D721Med (cell line): Measurements from ENCODE around the gene ZSCAN23.
"Not testable (repeated sequence)": the region's sequence is repeated elsewhere in the genome, so short reads cannot be mapped to it uniquely, and the experiment has no call there.

Source experiments
- DNase-seq: peaks from one replicate; pipeline ENCODE4 v3.0.0; 2011; ENCODE audit warnings: low spot score; ENCODE audit not compliant: insufficient read length
- FAIRE-seq: peaks from 2 replicates; lab custom pipeline; 2011; peaks lifted over from hg19 to GRCh38; lab: Jason Lieb, UNC
- CTCF ChIP-seq: IDR thresholded peaks from 2 replicates; pipeline ENCODE4 v1.5.1; 2012; ENCODE audit warnings: mild to moderate bottlenecking, control low read depth; ENCODE audit not compliant: insufficient read depth; ENCODE audit errors: missing control alignments

The ZSCAN23 gene

GRCh38 chr6:28486533-28486932, 43.2 kb upstream of the ZSCAN23 start:
- DNase-seq, result no peak
- no peak for TF ChIP-seq CTCF
- FAIRE-seq, result no peak

GRCh38 chr6:28485482-28485881, 42.2 kb upstream of the ZSCAN23 start:
- DNase-seq (no peak), FAIRE-seq (no peak)
- TF ChIP-seq CTCF, result no peak

GRCh38 chr6:28480253-28480932, 37.1 kb upstream of the ZSCAN23 start:
- DNase-seq (no peak), FAIRE-seq (no peak)
- TF ChIP-seq CTCF, result no peak

DNA sequence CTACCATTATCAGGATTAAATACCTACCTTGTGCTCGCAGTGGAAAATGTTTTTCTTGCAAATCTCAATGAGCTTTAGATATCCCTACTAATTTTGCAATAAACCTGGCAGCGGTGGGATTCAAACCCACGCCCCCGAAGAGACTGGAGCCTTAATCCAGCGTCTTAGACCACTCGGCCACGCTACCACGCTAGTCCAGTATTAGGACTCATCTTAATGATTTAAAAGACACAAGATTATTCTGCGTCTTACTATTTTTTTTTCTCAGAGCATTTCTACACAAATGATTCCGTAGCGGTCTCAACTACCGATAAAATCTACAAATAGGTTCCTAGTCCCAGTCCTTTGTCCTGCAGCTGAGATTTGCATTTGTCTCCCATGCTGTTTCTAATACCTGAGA, 35.2 kb upstream of the ZSCAN23 start:
- DNase-seq (no peak), FAIRE-seq (no peak)
- no peak for TF ChIP-seq CTCF

DNA sequence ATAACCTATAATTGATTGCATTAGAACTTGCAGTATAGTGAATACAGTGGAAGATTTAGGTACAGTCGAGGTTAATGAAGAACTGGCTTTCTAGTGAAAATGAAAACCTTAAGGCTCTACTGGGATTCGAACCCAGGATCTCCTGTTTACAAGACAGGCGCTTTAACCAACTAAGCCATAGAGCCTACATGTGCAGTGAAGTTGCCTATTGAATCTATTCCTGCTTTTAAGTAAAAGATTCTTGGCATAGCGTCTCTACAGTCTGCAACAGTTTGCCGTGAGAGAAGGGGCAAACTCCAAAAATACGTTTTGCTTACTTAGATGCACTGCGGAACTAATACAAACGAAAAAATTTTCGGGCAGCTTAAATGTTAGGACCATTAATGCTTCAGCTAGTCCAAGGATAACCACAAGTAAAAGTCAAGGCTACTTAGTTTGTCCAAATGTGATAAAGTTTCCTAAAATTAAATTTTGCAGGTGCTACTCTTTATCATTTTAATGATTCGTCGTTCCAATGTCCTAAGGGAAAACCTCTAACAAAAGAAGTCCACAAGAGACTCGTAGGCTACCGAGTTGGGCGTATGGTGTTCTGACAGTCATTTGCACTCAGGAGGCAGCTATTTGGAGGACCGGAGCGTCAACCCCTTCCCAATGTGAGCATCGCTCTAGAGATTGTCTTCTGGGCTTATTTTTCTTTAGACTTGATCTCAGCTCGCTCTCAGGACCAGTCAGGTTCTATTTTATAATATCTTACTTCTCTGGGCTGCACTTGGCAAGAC, 31.3 kb upstream of the ZSCAN23 start:
- DNase-seq (no peak), FAIRE-seq (no peak)
- TF ChIP-seq CTCF, result no peak

DNA sequence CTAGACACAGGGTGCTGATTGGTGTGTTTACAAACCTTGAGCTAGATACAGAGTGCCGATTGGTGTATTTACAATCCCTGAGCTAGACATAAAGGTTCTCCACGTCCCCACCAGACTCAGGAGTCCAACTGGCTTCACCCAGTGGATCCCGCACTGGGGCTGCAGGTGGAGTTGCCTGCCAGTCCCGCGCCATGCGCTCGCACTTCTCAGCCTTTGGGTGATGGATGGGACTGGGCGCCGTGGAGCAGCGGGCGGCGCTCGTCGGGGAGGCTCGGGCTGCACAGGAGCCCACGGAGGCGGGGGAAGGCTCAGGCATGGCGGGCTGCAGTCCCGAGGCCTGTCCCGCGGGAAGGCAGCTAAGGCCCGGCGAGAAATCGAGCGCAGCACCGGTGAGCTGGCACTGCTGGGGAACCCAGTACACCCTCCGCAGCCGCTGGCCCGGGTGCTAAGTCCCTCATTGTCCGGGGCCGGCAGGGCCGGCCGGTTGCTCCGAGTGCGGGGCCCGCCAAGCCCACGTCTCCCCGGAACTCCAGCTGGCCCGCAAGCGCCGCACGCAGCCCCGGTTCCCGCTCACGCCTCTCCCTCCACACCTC, 26.0 kb upstream of the ZSCAN23 start:
- not testable (repeated sequence) for FAIRE-seq, DNase-seq

GRCh38 chr6:28468056-28468455, 24.8 kb upstream of the ZSCAN23 start:
- FAIRE-seq, result no peak
- DNase-seq, result no peak
- TF ChIP-seq CTCF, result no peak
